ENCODE data around the gene WDR72. TPM values are rescaled to one million over a fixed set of nuclear protein-coding genes. Genes with fewer than 3 reads are reported as not detected.

Gene WDR72
- total and polyA plus RNA-seq, 2 of the 4 experiments (the other 2 are of a cell fraction) = not detected

GRCh38 chr15:53789654-53790375 lies 30.4 kb upstream of the WDR72 start:
- no peak overlapping the region for H3K23ac ChIP-seq (ENCODE audit: low read depth, low read length)
- no peak overlapping the region for H3K14ac ChIP-seq (replicated peaks; ENCODE audit: low read depth, low read length)
- intact Hi-C loops (cut with micrococcal nuclease) = no loop called here
- no peak overlapping the region for H4K8ac ChIP-seq (ENCODE audit: low read depth in 2 of 2, low read length in 2 of 2)
- ChIA-PET CTCF (no interaction called here), POLR2A (ENCODE audit: unreplicated experiment) (no interaction called here)
- no peak overlapping the region for H2BK15ac ChIP-seq (ENCODE audit: low read depth, low read length)
- no peak overlapping the region for H3K27ac ChIP-seq (ENCODE audit: insufficient read depth, low read length)
- H3K56ac ChIP-seq (ENCODE audit: extremely low read depth, insufficient read depth, low read length) = no peak overlapping the region
- no peaks in the 10 kb centered on the region for H3K4me1 ChIP-seq (ENCODE audit: control insufficient read depth, insufficient read depth, low read length)
- H3K4ac ChIP-seq (ENCODE audit: low read depth, low read length) = no peak overlapping the region
- no peak overlapping the region for H3K4me3 ChIP-seq (ENCODE audit: insufficient read depth, low read depth, low read length)
- H2AK5ac ChIP-seq (ENCODE audit: low read depth, low read length) = no peak overlapping the region
- H2BK120ac ChIP-seq (ENCODE audit: low read depth, low read length) = no peak overlapping the region
- no peak overlapping the region for H3K4me2 ChIP-seq (ENCODE audit: low read depth, low read length)
- no peak for TF ChIP-seq NFE2L2 (IDR thresholded peaks at IDR 0.05; ENCODE audit: low read depth, low read length)
- no peak for TF ChIP-seq RAD21 (IDR thresholded peaks at IDR 0.05; ENCODE audit: low read length)
- TF ChIP-seq RFX5 (IDR thresholded peaks at IDR 0.05; ENCODE audit: low read depth, low read length) = no peak
- TF ChIP-seq FOS (IDR thresholded peaks at IDR 0.05; ENCODE audit: low read depth, low read length) = no peak
- no peak for TF ChIP-seq MXI1 (IDR thresholded peaks at IDR 0.05; ENCODE audit: borderline replicate concordance, low read depth, low read length)
- TF ChIP-seq USF2 (IDR thresholded peaks at IDR 0.05; ENCODE audit: low read depth, low read length) = no peak
- TF ChIP-seq CHD1 (IDR thresholded peaks at IDR 0.05; ENCODE audit: low read depth, low read length) = no peak
- no peak for TF ChIP-seq BHLHE40 (IDR thresholded peaks at IDR 0.05; ENCODE audit: low read depth, low read length)
- TF ChIP-seq MAFK (IDR thresholded peaks at IDR 0.05; ENCODE audit: low read depth, low read length) = no peak
- TF ChIP-seq, protein P1, sequence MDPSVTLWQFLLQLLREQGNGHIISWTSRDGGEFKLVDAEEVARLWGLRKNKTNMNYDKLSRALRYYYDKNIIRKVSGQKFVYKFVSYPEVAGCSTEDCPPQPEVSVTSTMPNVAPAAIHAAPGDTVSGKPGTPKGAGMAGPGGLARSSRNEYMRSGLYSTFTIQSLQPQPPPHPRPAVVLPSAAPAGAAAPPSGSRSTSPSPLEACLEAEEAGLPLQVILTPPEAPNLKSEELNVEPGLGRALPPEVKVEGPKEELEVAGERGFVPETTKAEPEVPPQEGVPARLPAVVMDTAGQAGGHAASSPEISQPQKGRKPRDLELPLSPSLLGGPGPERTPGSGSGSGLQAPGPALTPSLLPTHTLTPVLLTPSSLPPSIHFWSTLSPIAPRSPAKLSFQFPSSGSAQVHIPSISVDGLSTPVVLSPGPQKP (IDR thresholded peaks at IDR 0.05; ENCODE audit: borderline replicate concordance, low read depth, low read length) = no peak
- TF ChIP-seq MAZ (IDR thresholded peaks at IDR 0.05; ENCODE audit: borderline replicate concordance, low read depth, low read length) = no peak
- no peak for TF ChIP-seq SMC3 (IDR thresholded peaks at IDR 0.05; ENCODE audit: low read depth, low read length)
- TF ChIP-seq CEBPB (IDR thresholded peaks at IDR 0.05; ENCODE audit: low read depth, low read length) = no peak
- no peak for TF ChIP-seq POLR2A (IDR thresholded peaks at IDR 0.05; ENCODE audit: low read depth, low read length)
- TF ChIP-seq, protein P2, sequence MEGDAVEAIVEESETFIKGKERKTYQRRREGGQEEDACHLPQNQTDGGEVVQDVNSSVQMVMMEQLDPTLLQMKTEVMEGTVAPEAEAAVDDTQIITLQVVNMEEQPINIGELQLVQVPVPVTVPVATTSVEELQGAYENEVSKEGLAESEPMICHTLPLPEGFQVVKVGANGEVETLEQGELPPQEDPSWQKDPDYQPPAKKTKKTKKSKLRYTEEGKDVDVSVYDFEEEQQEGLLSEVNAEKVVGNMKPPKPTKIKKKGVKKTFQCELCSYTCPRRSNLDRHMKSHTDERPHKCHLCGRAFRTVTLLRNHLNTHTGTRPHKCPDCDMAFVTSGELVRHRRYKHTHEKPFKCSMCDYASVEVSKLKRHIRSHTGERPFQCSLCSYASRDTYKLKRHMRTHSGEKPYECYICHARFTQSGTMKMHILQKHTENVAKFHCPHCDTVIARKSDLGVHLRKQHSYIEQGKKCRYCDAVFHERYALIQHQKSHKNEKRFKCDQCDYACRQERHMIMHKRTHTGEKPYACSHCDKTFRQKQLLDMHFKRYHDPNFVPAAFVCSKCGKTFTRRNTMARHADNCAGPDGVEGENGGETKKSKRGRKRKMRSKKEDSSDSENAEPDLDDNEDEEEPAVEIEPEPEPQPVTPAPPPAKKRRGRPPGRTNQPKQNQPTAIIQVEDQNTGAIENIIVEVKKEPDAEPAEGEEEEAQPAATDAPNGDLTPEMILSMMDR (conservative IDR thresholded peaks at IDR 0.05; ENCODE audit: low read depth, low read length) = no peak
- no peak for TF ChIP-seq RCOR1 (IDR thresholded peaks at IDR 0.05; ENCODE audit: insufficient replicate concordance, low read length)
- dilution Hi-C loops (cut with HindIII; ENCODE audit: low sequenced_read_pairs, unreplicated experiment) = no loop called here
- H4K20me1 ChIP-seq (ENCODE audit: insufficient read depth, low read length) = no peaks in the 10 kb centered on the region
- peaks cover 2% of the 10 kb centered on the region; the same call in 1 of the 2 replicates for H3K9me3 ChIP-seq (ENCODE audit: control insufficient read depth, insufficient read depth, low read length)
- BruUV-seq (replicated peaks) = no TSS peak
- no peak overlapping the region for H4K91ac ChIP-seq (ENCODE audit: insufficient read depth, low read depth, low read length)
- H3K18ac ChIP-seq (ENCODE audit: low read depth, low read length) = no peak overlapping the region
- no peaks in the 10 kb centered on the region for H3K27me3 ChIP-seq (ENCODE audit: control insufficient read depth, insufficient read depth, low read length)
- H2BK20ac ChIP-seq (ENCODE audit: low read depth, low read length) = no peak overlapping the region
- DNase-seq (no peak), ATAC-seq (ENCODE audit: low read depth) (no peak)
- no peak overlapping the region for H2BK5ac ChIP-seq (ENCODE audit: low read depth, low read length, poor library complexity, severe bottlenecking)
- H3K79me1 ChIP-seq (ENCODE audit: low read depth in 1 of 2, low read length in 2 of 2) = no peaks in the 10 kb centered on the region
- H3K9ac ChIP-seq (ENCODE audit: low read depth, low read length) = no peak overlapping the region
- no CpG with 5 or more reads among the region's 2 CpGs for WGBS, 2 experiments (ENCODE audit: extremely low coverage in 2 of 2, insufficient read length in 1 of 2)
- no peak overlapping the region for H2AK9ac ChIP-seq (replicated peaks; ENCODE audit: low read depth, low read length, poor library complexity)
- in situ Hi-C loops (cut with MboI; ENCODE audit: low sequenced_read_pairs) = no loop called here
- no peaks in the 10 kb centered on the region for H3K9me1 ChIP-seq (ENCODE audit: insufficient read depth, low read length)
- H2AFZ ChIP-seq (replicated peaks; ENCODE audit: low read length, poor library complexity) = no peak overlapping the region
- no peak overlapping the region for H4K5ac ChIP-seq (ENCODE audit: low read depth, low read length)
- H3K36me3 ChIP-seq (ENCODE audit: control insufficient read depth, insufficient read depth, low read length) = no peaks in the 10 kb centered on the region

Measured in IMR-90 (cell line).